Lower leg skin (tissue), 3 donors: ENCODE data around the gene PAK4.

Experiments
- POLR2A ChIP-seq, 2 donors: fragments of 450-650 bp; IDR thresholded peaks; one replicate each; pipeline ENCODE4 v1.6.1; 2016 to 2017; ENCODE audit warnings: antibody characterized with exemption in 2 of 2, mild to moderate bottlenecking in 1 of 2, moderate library complexity in 1 of 2
- TF ChIP-seq, protein P1 (sequence below), 3 donors: fragments of 450-650 bp; IDR thresholded peaks; one replicate each; pipeline ENCODE4 v1.5.1; 2016; ENCODE audit warnings: antibody characterized with exemption in 3 of 3, mild to moderate bottlenecking in 3 of 3, moderate library complexity in 2 of 3

DNA sequence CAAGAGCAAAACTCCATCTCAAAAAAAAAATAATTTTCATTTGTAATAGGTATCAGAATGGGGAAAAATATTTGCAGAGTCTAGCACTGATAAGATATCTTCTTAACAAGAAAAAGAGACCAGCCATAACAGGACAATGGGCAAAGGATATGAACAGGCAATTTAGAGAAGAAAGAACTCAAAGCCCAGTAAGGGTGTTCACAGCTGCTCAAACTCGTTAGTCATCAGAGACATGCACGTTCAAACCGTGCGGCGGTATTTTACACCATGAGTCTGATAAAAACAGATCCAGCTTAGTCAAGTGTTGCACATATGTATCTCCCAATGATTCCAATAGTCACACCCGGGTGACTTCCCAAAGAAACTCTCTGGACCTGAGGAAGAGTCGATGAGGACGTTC lies 57.5 kb downstream of the PAK4 start:
- TF ChIP-seq, protein P1, sequence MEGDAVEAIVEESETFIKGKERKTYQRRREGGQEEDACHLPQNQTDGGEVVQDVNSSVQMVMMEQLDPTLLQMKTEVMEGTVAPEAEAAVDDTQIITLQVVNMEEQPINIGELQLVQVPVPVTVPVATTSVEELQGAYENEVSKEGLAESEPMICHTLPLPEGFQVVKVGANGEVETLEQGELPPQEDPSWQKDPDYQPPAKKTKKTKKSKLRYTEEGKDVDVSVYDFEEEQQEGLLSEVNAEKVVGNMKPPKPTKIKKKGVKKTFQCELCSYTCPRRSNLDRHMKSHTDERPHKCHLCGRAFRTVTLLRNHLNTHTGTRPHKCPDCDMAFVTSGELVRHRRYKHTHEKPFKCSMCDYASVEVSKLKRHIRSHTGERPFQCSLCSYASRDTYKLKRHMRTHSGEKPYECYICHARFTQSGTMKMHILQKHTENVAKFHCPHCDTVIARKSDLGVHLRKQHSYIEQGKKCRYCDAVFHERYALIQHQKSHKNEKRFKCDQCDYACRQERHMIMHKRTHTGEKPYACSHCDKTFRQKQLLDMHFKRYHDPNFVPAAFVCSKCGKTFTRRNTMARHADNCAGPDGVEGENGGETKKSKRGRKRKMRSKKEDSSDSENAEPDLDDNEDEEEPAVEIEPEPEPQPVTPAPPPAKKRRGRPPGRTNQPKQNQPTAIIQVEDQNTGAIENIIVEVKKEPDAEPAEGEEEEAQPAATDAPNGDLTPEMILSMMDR (IDR thresholded peaks at IDR 0.05), result no peak
- no peak for TF ChIP-seq POLR2A (IDR thresholded peaks at IDR 0.05)
